ENCODE results near the gene PCNX2. TPM values are rescaled to one million over a fixed set of nuclear protein-coding genes. Genes with fewer than 3 reads are reported as not detected.
"Not testable (repeated sequence)": the region's sequence is repeated elsewhere in the genome, so short reads cannot be mapped to it uniquely, and the experiment has no call there.

Gene PCNX2
- polyA plus RNA-seq, 1 donor (not counting 4 experiments of a cell fraction or from before 2014, with no cell fraction given): 18.0 TPM

GRCh38 chr1:233109096-233109495 lies 186.4 kb downstream of the PCNX2 start:
- H3K4me1 ChIP-seq (ENCODE audit: control insufficient read depth, extremely low read depth, insufficient read depth, low read length): peaks cover 52% of the 10 kb centered on the region
- FAIRE-seq: peak; percentile 9
- no peak for TF ChIP-seq CTCF (optimal IDR thresholded peaks at IDR 0.05 in 1 of 3, IDR thresholded peaks at IDR 0.05 in 1 of 3, conservative IDR thresholded peaks at IDR 0.05 in 1 of 3; ENCODE audit: extremely low read depth in 1 of 3, insufficient read depth in 2 of 3, low read length in 3 of 3)
- no peak for TF ChIP-seq EZH2 (IDR thresholded peaks at IDR 0.05; ENCODE audit: low read length)

GRCh38 chr1:233107716-233108130 lies 187.8 kb downstream of the PCNX2 start:
- H3K9ac ChIP-seq (ENCODE audit: control insufficient read depth, extremely low read depth, insufficient read depth, low read length); H4K20me1 ChIP-seq (ENCODE audit: control insufficient read depth, extremely low read depth, insufficient read depth, low read length); DNase-seq (ENCODE audit: low read depth, low spot score); dilution Hi-C loops (cut with MboI; ENCODE audit: extremely low pct_ligation_motif_present, low sequenced_read_pairs); H3K9me3 ChIP-seq (ENCODE audit: control insufficient read depth, low read depth, low read length); H3K36me3 ChIP-seq (ENCODE audit: control insufficient read depth in 2 of 2, extremely low read depth in 1 of 2, insufficient read depth in 2 of 2, low read length in 2 of 2); H3K79me2 ChIP-seq (ENCODE audit: control insufficient read depth, insufficient read depth, low read length); H3K27me3 ChIP-seq (ENCODE audit: control insufficient read depth, extremely low read depth, insufficient read depth, low read length); H3K9me1 ChIP-seq (ENCODE audit: control insufficient read depth, extremely low read depth, insufficient read depth, low read length): not testable (repeated sequence)
- Histone ChIP-seq H3K4me1 (ENCODE audit: control insufficient read depth, extremely low read depth, insufficient read depth, low read length) (peaks cover 42% of the 10 kb centered on the region), H3K4me2 (ENCODE audit: control insufficient read depth, extremely low read depth, insufficient read depth, low read depth, low read length) (peak overlapping the region; percentile 37), H2AFZ (ENCODE audit: control insufficient read depth, low read length) (peak overlapping the region; percentile 12), H3K4me3 (ENCODE audit: control insufficient read depth in 2 of 3, extremely low read depth in 1 of 3, insufficient read depth in 2 of 3, low read depth in 1 of 3, low read length in 3 of 3) (peak overlapping the region in 1 of 3 experiments; percentile 11), H3K27ac (ENCODE audit: control insufficient read depth, insufficient read depth, low read length) (peak overlapping the region; percentile 65)
- FAIRE-seq: peak; percentile 95

More at GRCh38 chr1:233109096-233109495, 186.4 kb downstream of the PCNX2 start:
- Histone ChIP-seq H3K4me2 (ENCODE audit: control insufficient read depth, extremely low read depth, insufficient read depth, low read depth, low read length) (peak overlapping the region; percentile 18), H2AFZ (ENCODE audit: control insufficient read depth, low read length) (no peak overlapping the region), H3K9me1 (ENCODE audit: control insufficient read depth, extremely low read depth, insufficient read depth, low read length) (no peaks in the 10 kb centered on the region), H3K27me3 (ENCODE audit: control insufficient read depth, extremely low read depth, insufficient read depth, low read length) (no peaks in the 10 kb centered on the region), H3K9me3 (ENCODE audit: control insufficient read depth, low read depth, low read length) (no peaks in the 10 kb centered on the region), H3K79me2 (ENCODE audit: control insufficient read depth, insufficient read depth, low read length) (no peaks in the 10 kb centered on the region), H4K20me1 (ENCODE audit: control insufficient read depth, extremely low read depth, insufficient read depth, low read length) (no peaks in the 10 kb centered on the region), H3K4me3 (ENCODE audit: control insufficient read depth in 2 of 3, extremely low read depth in 1 of 3, insufficient read depth in 2 of 3, low read depth in 1 of 3, low read length in 3 of 3) (no peak overlapping the region), H3K36me3 (ENCODE audit: control insufficient read depth in 2 of 2, extremely low read depth in 1 of 2, insufficient read depth in 2 of 2, low read length in 2 of 2) (no peaks in the 10 kb centered on the region), H3K27ac (ENCODE audit: control insufficient read depth, insufficient read depth, low read length) (peak overlapping the region; percentile 33), H3K9ac (ENCODE audit: control insufficient read depth, extremely low read depth, insufficient read depth, low read length) (no peak overlapping the region)
- dilution Hi-C loops (cut with MboI; ENCODE audit: extremely low pct_ligation_motif_present, low sequenced_read_pairs): no loop called here
- no peak for DNase-seq (ENCODE audit: low read depth, low spot score)

- no peaks in the 10 kb centered on the region for H4K20me1 ChIP-seq (ENCODE audit: control insufficient read depth, extremely low read depth, insufficient read depth, low read length)
- H3K9ac ChIP-seq (ENCODE audit: control insufficient read depth, extremely low read depth, insufficient read depth, low read length): no peak overlapping the region
- no peak overlapping the region for H2AFZ ChIP-seq (ENCODE audit: control insufficient read depth, low read length)
- no peak overlapping the region for H3K4me2 ChIP-seq (ENCODE audit: control insufficient read depth, extremely low read depth, insufficient read depth, low read depth, low read length)
- peaks cover 37% of the 10 kb centered on the region for H3K4me1 ChIP-seq (ENCODE audit: control insufficient read depth, extremely low read depth, insufficient read depth, low read length)
- dilution Hi-C loops (cut with MboI; ENCODE audit: extremely low pct_ligation_motif_present, low sequenced_read_pairs): no loop called here
- H3K36me3 ChIP-seq (ENCODE audit: control insufficient read depth in 2 of 2, extremely low read depth in 1 of 2, insufficient read depth in 2 of 2, low read length in 2 of 2): peaks cover 0 to 1% of the 10 kb centered on the region in 2 experiments
- DNase-seq (ENCODE audit: low read depth, low spot score): no peak
- FAIRE-seq: no peak
- H3K27me3 ChIP-seq (ENCODE audit: control insufficient read depth, extremely low read depth, insufficient read depth, low read length): no peaks in the 10 kb centered on the region
- H3K9me3 ChIP-seq (ENCODE audit: control insufficient read depth, low read depth, low read length): no peaks in the 10 kb centered on the region
- H3K9me1 ChIP-seq (ENCODE audit: control insufficient read depth, extremely low read depth, insufficient read depth, low read length): no peaks in the 10 kb centered on the region
- H3K4me3 ChIP-seq (ENCODE audit: control insufficient read depth in 2 of 3, extremely low read depth in 1 of 3, insufficient read depth in 2 of 3, low read depth in 1 of 3, low read length in 3 of 3): no peak overlapping the region
- peak overlapping the region; percentile 65 for H3K27ac ChIP-seq (ENCODE audit: control insufficient read depth, insufficient read depth, low read length)
- no peaks in the 10 kb centered on the region for H3K79me2 ChIP-seq (ENCODE audit: control insufficient read depth, insufficient read depth, low read length)
- TF ChIP-seq CTCF (optimal IDR thresholded peaks at IDR 0.05 in 1 of 3, IDR thresholded peaks at IDR 0.05 in 1 of 3, conservative IDR thresholded peaks at IDR 0.05 in 1 of 3; ENCODE audit: extremely low read depth in 1 of 3, insufficient read depth in 2 of 3, low read length in 3 of 3) (no peak), EZH2 (IDR thresholded peaks at IDR 0.05; ENCODE audit: low read length) (no peak)
Observed at GRCh38 chr1:233107130-233107660, 188.3 kb downstream of the PCNX2 start.
